ENCODE data around the gene TRPC6.

TRPC6 gene

GRCh38 chr11:101498891-101499290 is 84.9 kb downstream of the TRPC6 start:
- TF ChIP-seq EZH2phosphoT487 (IDR thresholded peaks at IDR 0.05; ENCODE audit: low read depth): no peak
- no peak for TF ChIP-seq CTCF (IDR thresholded peaks at IDR 0.05; ENCODE audit: low read depth, low read length)
- no peaks in the 10 kb centered on the region for H3K9me3 ChIP-seq (ENCODE audit: insufficient read depth, low read length)
- no peak overlapping the region for H2AFZ ChIP-seq (ENCODE audit: low read depth, low read length)
- H3K4me2 ChIP-seq (ENCODE audit: low read length): no peak overlapping the region
- no peaks in the 10 kb centered on the region for H4K20me1 ChIP-seq (ENCODE audit: insufficient read depth, low read length)
- H3K79me2 ChIP-seq (ENCODE audit: low read length): no peaks in the 10 kb centered on the region
- H3K4me1 ChIP-seq (ENCODE audit: low read length): no peaks in the 10 kb centered on the region
- no peaks in the 10 kb centered on the region for H3K36me3 ChIP-seq (replicated peaks; ENCODE audit: low read depth, low read length)
- H3K27me3 ChIP-seq (ENCODE audit: low read depth, low read length): no peaks in the 10 kb centered on the region; the same call in 1 of the 2 replicates
- H3K9ac ChIP-seq (ENCODE audit: low read length): no peak overlapping the region
- H3K4me3 ChIP-seq (ENCODE audit: low read length): no peak overlapping the region
- H3K27ac ChIP-seq (ENCODE audit: low read length): no peak overlapping the region

- Histone ChIP-seq H3K9me3 (ENCODE audit: insufficient read depth, low read length) (no peaks in the 10 kb centered on the region), H3K9ac (ENCODE audit: low read length) (no peak overlapping the region), H3K4me2 (ENCODE audit: low read length) (no peak overlapping the region), H4K20me1 (ENCODE audit: insufficient read depth, low read length) (no peaks in the 10 kb centered on the region), H3K27ac (ENCODE audit: low read length) (no peak overlapping the region), H3K4me1 (ENCODE audit: low read length) (no peaks in the 10 kb centered on the region), H2AFZ (ENCODE audit: low read depth, low read length) (no peak overlapping the region), H3K4me3 (ENCODE audit: low read length) (no peak overlapping the region), H3K27me3 (ENCODE audit: low read depth, low read length) (no peaks in the 10 kb centered on the region; the same call in 1 of the 2 replicates), H3K79me2 (ENCODE audit: low read length) (no peaks in the 10 kb centered on the region), H3K36me3 (replicated peaks; ENCODE audit: low read depth, low read length) (no peaks in the 10 kb centered on the region)
- TF ChIP-seq CTCF (IDR thresholded peaks at IDR 0.05; ENCODE audit: low read depth, low read length) (no peak), EZH2phosphoT487 (IDR thresholded peaks at IDR 0.05; ENCODE audit: low read depth) (no peak)
Observed at GRCh38 chr11:101497291-101497690, 86.5 kb downstream of the TRPC6 start.

- Histone ChIP-seq H4K20me1 (ENCODE audit: insufficient read depth, low read length) (no peaks in the 10 kb centered on the region), H3K4me2 (ENCODE audit: low read length) (no peak overlapping the region), H3K9ac (ENCODE audit: low read length) (no peak overlapping the region), H3K27ac (ENCODE audit: low read length) (no peak overlapping the region), H3K4me3 (ENCODE audit: low read length) (no peak overlapping the region), H3K79me2 (ENCODE audit: low read length) (no peaks in the 10 kb centered on the region), H2AFZ (ENCODE audit: low read depth, low read length) (no peak overlapping the region), H3K4me1 (ENCODE audit: low read length) (no peaks in the 10 kb centered on the region), H3K27me3 (ENCODE audit: low read depth, low read length) (no peaks in the 10 kb centered on the region), H3K9me3 (ENCODE audit: insufficient read depth, low read length) (no peaks in the 10 kb centered on the region), H3K36me3 (replicated peaks; ENCODE audit: low read depth, low read length) (no peaks in the 10 kb centered on the region)
- TF ChIP-seq CTCF (IDR thresholded peaks at IDR 0.05; ENCODE audit: low read depth, low read length): no peak
- TF ChIP-seq EZH2phosphoT487 (IDR thresholded peaks at IDR 0.05; ENCODE audit: low read depth): no peak
Observed at GRCh38 chr11:101487775-101488174, 96.0 kb downstream of the TRPC6 start.

GRCh38 chr11:101482556-101483124 is 101.2 kb downstream of the TRPC6 start:
- H3K4me2 ChIP-seq (ENCODE audit: low read length): no peak overlapping the region
- H3K9ac ChIP-seq (ENCODE audit: low read length): no peak overlapping the region
- no peak for TF ChIP-seq CTCF (IDR thresholded peaks at IDR 0.05; ENCODE audit: low read depth, low read length)
- TF ChIP-seq EZH2phosphoT487 (IDR thresholded peaks at IDR 0.05; ENCODE audit: low read depth): no peak
- no peaks in the 10 kb centered on the region for H4K20me1 ChIP-seq (ENCODE audit: insufficient read depth, low read length)
- H3K36me3 ChIP-seq (replicated peaks; ENCODE audit: low read depth, low read length): no peaks in the 10 kb centered on the region
- H3K9me3 ChIP-seq (ENCODE audit: insufficient read depth, low read length): no peaks in the 10 kb centered on the region
- no peaks in the 10 kb centered on the region for H3K4me1 ChIP-seq (ENCODE audit: low read length)
- H3K27me3 ChIP-seq (ENCODE audit: low read depth, low read length): no peaks in the 10 kb centered on the region
- no peak overlapping the region for H3K4me3 ChIP-seq (ENCODE audit: low read length)
- H3K27ac ChIP-seq (ENCODE audit: low read length): no peak overlapping the region
- H3K79me2 ChIP-seq (ENCODE audit: low read length): no peaks in the 10 kb centered on the region
- H2AFZ ChIP-seq (ENCODE audit: low read depth, low read length): no peak overlapping the region
